Hepatocyte (in vitro differentiated cells): ENCODE results near the gene PPP2R3C.

ENCODE experiments used
- EZH2 ChIP-seq: fragments of 200-600 bp; sonication (generic); IDR thresholded peaks from 2 replicates; pipeline ENCODE4 v1.6.1; 2016; ENCODE audit warnings: antibody characterized with exemption, mild to moderate bottlenecking, borderline replicate concordance
- TF ChIP-seq, protein P1 (sequence below): fragments of 200-600 bp; sonication (generic); IDR thresholded peaks from 2 replicates; pipeline ENCODE4 v1.5.1; 2016; ENCODE audit warnings: antibody characterized with exemption, mild to moderate bottlenecking; ENCODE audit not compliant: poor library complexity

DNA sequence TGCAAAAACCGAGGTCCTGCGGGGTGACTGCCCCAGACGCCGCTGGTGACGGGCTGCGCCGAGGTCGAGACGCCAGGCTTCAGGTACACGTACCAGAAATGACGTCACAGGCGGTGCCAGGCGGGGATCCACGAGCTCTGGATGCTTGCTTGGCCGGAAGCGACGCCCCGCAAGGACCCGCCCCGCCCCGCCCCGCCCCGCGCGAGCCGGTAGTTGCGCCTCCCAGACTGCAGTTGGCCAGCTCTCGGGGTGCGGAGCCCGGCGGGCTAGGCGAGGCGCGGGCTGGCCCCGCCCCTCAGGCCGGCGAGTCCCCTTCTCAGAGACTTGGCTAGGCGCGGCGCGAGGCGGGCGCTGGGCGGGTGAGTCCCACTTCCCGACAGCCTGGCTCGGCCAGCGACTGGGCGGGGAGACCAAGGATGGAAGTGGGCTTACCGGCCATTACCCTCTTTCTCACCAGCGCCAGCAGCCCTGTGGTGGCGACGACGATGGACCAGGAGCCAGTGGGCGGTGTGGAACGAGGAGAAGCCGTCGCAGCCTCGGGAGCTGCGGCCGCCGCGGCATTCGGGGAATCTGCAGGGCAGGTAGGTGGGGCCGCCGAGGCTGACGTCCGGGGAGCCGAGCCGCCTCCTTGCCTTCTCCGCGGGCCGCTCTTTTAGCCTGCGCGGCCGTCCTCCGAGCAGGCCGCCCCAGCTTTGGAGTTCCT lies 75.6 kb downstream of the PPP2R3C start, which contains the start of gene FAM177A1:
- TF ChIP-seq, protein P1, sequence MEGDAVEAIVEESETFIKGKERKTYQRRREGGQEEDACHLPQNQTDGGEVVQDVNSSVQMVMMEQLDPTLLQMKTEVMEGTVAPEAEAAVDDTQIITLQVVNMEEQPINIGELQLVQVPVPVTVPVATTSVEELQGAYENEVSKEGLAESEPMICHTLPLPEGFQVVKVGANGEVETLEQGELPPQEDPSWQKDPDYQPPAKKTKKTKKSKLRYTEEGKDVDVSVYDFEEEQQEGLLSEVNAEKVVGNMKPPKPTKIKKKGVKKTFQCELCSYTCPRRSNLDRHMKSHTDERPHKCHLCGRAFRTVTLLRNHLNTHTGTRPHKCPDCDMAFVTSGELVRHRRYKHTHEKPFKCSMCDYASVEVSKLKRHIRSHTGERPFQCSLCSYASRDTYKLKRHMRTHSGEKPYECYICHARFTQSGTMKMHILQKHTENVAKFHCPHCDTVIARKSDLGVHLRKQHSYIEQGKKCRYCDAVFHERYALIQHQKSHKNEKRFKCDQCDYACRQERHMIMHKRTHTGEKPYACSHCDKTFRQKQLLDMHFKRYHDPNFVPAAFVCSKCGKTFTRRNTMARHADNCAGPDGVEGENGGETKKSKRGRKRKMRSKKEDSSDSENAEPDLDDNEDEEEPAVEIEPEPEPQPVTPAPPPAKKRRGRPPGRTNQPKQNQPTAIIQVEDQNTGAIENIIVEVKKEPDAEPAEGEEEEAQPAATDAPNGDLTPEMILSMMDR, result no peak
- TF ChIP-seq EZH2, result no peak
